H9 (cell line): ENCODE results near the gene PLXNB3. TPM values are rescaled to one million over a fixed set of nuclear protein-coding genes. Genes with fewer than 3 reads are reported as not detected.

Source experiments
- DNase-seq: peaks from one replicate; pipeline ENCODE4 v3.0.0-alpha.2; 2017
- H2AFZ ChIP-seq: one replicate; pipeline ENCODE4 v1.6.1; 2013; ENCODE audit warnings: mild to moderate bottlenecking, low read length, control low read depth, moderate library complexity
- H2AK5ac ChIP-seq: 2 replicates; pipeline ENCODE4 v1.6.1; 2013; ENCODE audit warnings: low read length, control low read depth, mixed read lengths; ENCODE audit not compliant: insufficient read length
- H2BK120ac ChIP-seq: one replicate; pipeline ENCODE4 v1.6.1; 2013; ENCODE audit warnings: low read depth, mild to moderate bottlenecking, low read length, control low read depth, inconsistent platforms; ENCODE audit not compliant: poor library complexity, severe bottlenecking
- H2BK12ac ChIP-seq: 2 replicates; pipeline ENCODE4 v1.6.1; 2013; ENCODE audit warnings: low read length, control low read depth, mixed read lengths, low read depth; ENCODE audit not compliant: insufficient read length
- H2BK15ac ChIP-seq: 2 replicates; pipeline ENCODE4 v1.6.1; 2013; ENCODE audit warnings: low read depth, low read length, control low read depth
- H2BK20ac ChIP-seq: one replicate; pipeline ENCODE4 v1.6.1; 2013; ENCODE audit warnings: low read depth, mild to moderate bottlenecking, low read length, control low read depth, inconsistent platforms; ENCODE audit not compliant: poor library complexity, severe bottlenecking
- H2BK5ac ChIP-seq: 2 replicates; pipeline ENCODE4 v1.6.1; 2013; ENCODE audit warnings: low read length, control low read depth, mixed read lengths; ENCODE audit not compliant: insufficient read length
- H3K14ac ChIP-seq: 2 replicates; pipeline ENCODE4 v1.6.1; 2013; ENCODE audit warnings: low read length, control low read depth; ENCODE audit not compliant: insufficient read depth
- H3K18ac ChIP-seq: 2 replicates; pipeline ENCODE4 v1.6.1; 2013; ENCODE audit warnings: low read depth, mild to moderate bottlenecking, mixed read lengths, low read length, control low read depth; ENCODE audit not compliant: insufficient read length
- H3K23ac ChIP-seq: 2 replicates; pipeline ENCODE4 v1.6.1; 2013; ENCODE audit warnings: low read length, control low read depth, mixed read lengths, low read depth; ENCODE audit not compliant: insufficient read length
- H3K23me2 ChIP-seq: 2 replicates; pipeline ENCODE4 v1.6.1; 2013; ENCODE audit warnings: low read depth, mild to moderate bottlenecking, mixed read lengths, low read length, control low read depth; ENCODE audit not compliant: insufficient read length, poor library complexity, severe bottlenecking
- H3K27ac ChIP-seq: 2 replicates; pipeline ENCODE4 v1.5.1; 2013; ENCODE audit warnings: low read length, control low read depth, mixed read lengths, low read depth; ENCODE audit not compliant: insufficient read length
- H3K27me3 ChIP-seq: 2 replicates; pipeline ENCODE4 v1.6.1; 2013; ENCODE audit warnings: low read length, control low read depth, inconsistent platforms; ENCODE audit not compliant: insufficient read depth
- H3K4ac ChIP-seq: 2 replicates; pipeline ENCODE4 v1.6.1; 2013; ENCODE audit warnings: low read depth, mild to moderate bottlenecking, control low read depth, inconsistent platforms, low read length, moderate library complexity
- H3K4me1 ChIP-seq: 2 replicates; pipeline ENCODE4 v1.6.1; 2013; ENCODE audit warnings: low read length, control low read depth, inconsistent platforms; ENCODE audit not compliant: insufficient read depth
- H3K4me2 ChIP-seq: 2 replicates; pipeline ENCODE4 v1.6.1; 2013; ENCODE audit warnings: low read length, control low read depth, mixed read lengths; ENCODE audit not compliant: insufficient read length, insufficient read depth
- H3K56ac ChIP-seq: 2 replicates; pipeline ENCODE4 v1.6.1; 2013; ENCODE audit warnings: low read depth, mild to moderate bottlenecking, mixed read lengths, low read length, control low read depth; ENCODE audit not compliant: insufficient read length
- H3K79me1 ChIP-seq: 2 replicates; pipeline ENCODE4 v1.6.1; 2013; ENCODE audit warnings: low read depth, mild to moderate bottlenecking, moderate library complexity, low read length, control low read depth, inconsistent platforms; ENCODE audit not compliant: insufficient read depth, poor library complexity, severe bottlenecking
- H3K79me2 ChIP-seq: 2 replicates; pipeline ENCODE4 v1.6.1; 2013; ENCODE audit warnings: low read length, control low read depth, inconsistent platforms; ENCODE audit not compliant: insufficient read depth
- H3K9ac ChIP-seq: 2 replicates; pipeline ENCODE4 v1.6.1; 2013; ENCODE audit warnings: low read length, control low read depth, mixed read lengths; ENCODE audit not compliant: insufficient read length; ENCODE audit errors: extremely low read depth
- H3K9me3 ChIP-seq: one replicate; pipeline ENCODE4 v1.6.1; 2013; ENCODE audit warnings: low read depth, low read length, inconsistent platforms; ENCODE audit not compliant: control insufficient read depth
- H3T11ph ChIP-seq: one replicate; pipeline ENCODE4 v1.6.1; 2013; ENCODE audit warnings: mild to moderate bottlenecking, low read length, control low read depth, inconsistent platforms
- H4K20me1 ChIP-seq: one replicate; pipeline ENCODE4 v1.6.1; 2013; ENCODE audit not compliant: control insufficient read depth, insufficient read length, insufficient read depth
- H4K5ac ChIP-seq: 2 replicates; pipeline ENCODE4 v1.6.1; 2013; ENCODE audit warnings: low read depth, mild to moderate bottlenecking, mixed read lengths, low read length, control low read depth; ENCODE audit not compliant: insufficient read length
- H4K8ac ChIP-seq: replicated peaks from 2 replicates; pipeline ENCODE4 v1.6.1; 2013; ENCODE audit warnings: low read length, control low read depth, mixed read lengths, low read depth; ENCODE audit not compliant: insufficient read length
- H4K91ac ChIP-seq: 2 replicates; pipeline ENCODE4 v1.6.1; 2013; ENCODE audit warnings: low read depth, mild to moderate bottlenecking, moderate library complexity, mixed read lengths, low read length, control low read depth; ENCODE audit not compliant: insufficient read length
- H3K27ac Mint-ChIP-seq, 3 experiments: 2 replicates in 2 of 3; 3 replicates in 1 of 3; pipeline ENCODE4 v1.8.0; 2020 to 2021; ENCODE audit warnings: mixed read lengths in 3 of 3, mild to moderate bottlenecking in 1 of 3, moderate library complexity in 1 of 3
- H3K27me3 Mint-ChIP-seq: 2 replicates; pipeline ENCODE4 v1.8.0; 2021; ENCODE audit warnings: low read depth, mild to moderate bottlenecking, moderate library complexity, mixed read lengths
- H3K36me3 Mint-ChIP-seq, 3 experiments: 2 replicates in 2 of 3; 3 replicates in 1 of 3; pipeline ENCODE4 v1.8.0; 2020 to 2021; ENCODE audit warnings: low read depth in 3 of 3, mixed read lengths in 3 of 3; ENCODE audit not compliant: insufficient read depth in 1 of 3
- H3K4me1 Mint-ChIP-seq, 2 experiments: 2 replicates each; pipeline ENCODE4 v1.8.0; 2020; ENCODE audit warnings: mixed read lengths in 2 of 2
- H3K4me3 Mint-ChIP-seq, 2 experiments: 2 replicates in 1 of 2; 3 replicates in 1 of 2; pipeline ENCODE4 v1.8.0; 2020 to 2021; ENCODE audit warnings: mild to moderate bottlenecking in 2 of 2, mixed read lengths in 2 of 2, moderate library complexity in 1 of 2
- H3K9me3 Mint-ChIP-seq, 2 experiments: 2 replicates in 1 of 2; 3 replicates in 1 of 2; pipeline ENCODE4 v1.8.0; 2020; ENCODE audit warnings: mild to moderate bottlenecking in 2 of 2, mixed read lengths in 2 of 2, moderate library complexity in 1 of 2
- WGBS: extraction: QIAGEN DNeasy Blood & Tissue Kit; methylation state at CpG from one replicate; pipeline ENCODE4 v1.1.7; 2013; ENCODE audit warnings: missing lambda C conversion rate, low lambda C conversion rate, mixed read lengths; ENCODE audit not compliant: insufficient read length; ENCODE audit errors: extremely low coverage; 5-methylcytosine and 5-hydroxymethylcytosine counted together
- total RNA-seq: library from RNA; stranded (reverse); gene quantifications from 2 replicates; pipeline ENCODE4 v1.2.1, GENCODE V29; 2021
- TF ChIP-seq, protein P1 (sequence below): fragments of 200-600 bp; sonication (generic); conservative IDR thresholded peaks from 3 replicates; pipeline ENCODE4 v1.8.0; 2021; ENCODE audit warnings: antibody characterized with exemption, mild to moderate bottlenecking

PLXNB3 gene
- total RNA-seq, 1 experiment from 2014 or later = 1.9 TPM

DNA sequence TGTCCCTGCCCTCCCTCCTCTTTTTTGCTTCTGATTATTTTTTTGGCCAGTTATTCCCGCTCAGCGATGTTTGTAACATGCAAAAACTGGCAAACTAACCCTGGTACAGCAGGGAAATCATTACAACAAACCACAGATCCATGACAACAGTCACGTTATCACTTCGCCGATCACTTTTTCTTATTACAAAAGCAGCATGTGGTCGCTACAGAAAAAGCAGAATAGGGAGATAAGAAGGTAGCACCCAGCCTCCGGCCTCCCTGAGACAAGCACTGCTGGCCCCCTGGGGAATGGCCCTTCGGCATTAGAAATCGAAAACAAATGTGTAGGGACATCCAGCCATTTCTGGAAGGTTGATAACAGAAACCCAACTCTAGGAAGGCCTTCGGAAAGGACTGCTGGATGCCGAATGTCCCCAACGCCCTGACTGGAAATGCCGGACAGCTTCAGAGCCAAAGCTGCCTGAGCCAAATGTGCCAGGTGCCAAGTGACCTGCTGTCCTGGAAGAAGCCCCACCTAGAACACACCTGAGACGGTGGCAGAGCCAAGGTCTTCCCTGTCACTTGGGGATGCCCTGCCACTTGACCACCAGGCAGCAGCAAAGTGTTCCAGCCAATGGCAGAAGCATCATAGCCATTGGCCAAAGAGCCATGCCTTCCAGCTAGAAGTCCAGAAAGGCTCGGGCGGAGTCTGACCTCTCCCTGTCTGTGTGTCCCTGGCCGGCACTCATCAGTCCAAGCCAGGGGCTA lies 27.2 kb downstream of the PLXNB3 start:
- no peak overlapping the region for H3K9ac ChIP-seq
- H3K23ac ChIP-seq = no peak overlapping the region
- Mint-ChIP-seq H3K27ac (no peak overlapping the region), H3K4me1 (peaks cover 7 to 9% of the 10 kb centered on the region in 2 experiments; a peak in 3 of 4 replicates), H3K27me3 (no peaks in the 10 kb centered on the region; the same call in 1 of the 2 replicates), H3K9me3 (peaks cover 57 to 74% of the 10 kb centered on the region in 2 experiments), H3K36me3 (peaks cover 28 to 42% (median 32%) of the 10 kb centered on the region in 3 experiments), H3K4me3 (no peak overlapping the region)
- no peak overlapping the region for H4K91ac ChIP-seq
- no peak overlapping the region for H2BK15ac ChIP-seq
- TF ChIP-seq, protein P1, sequence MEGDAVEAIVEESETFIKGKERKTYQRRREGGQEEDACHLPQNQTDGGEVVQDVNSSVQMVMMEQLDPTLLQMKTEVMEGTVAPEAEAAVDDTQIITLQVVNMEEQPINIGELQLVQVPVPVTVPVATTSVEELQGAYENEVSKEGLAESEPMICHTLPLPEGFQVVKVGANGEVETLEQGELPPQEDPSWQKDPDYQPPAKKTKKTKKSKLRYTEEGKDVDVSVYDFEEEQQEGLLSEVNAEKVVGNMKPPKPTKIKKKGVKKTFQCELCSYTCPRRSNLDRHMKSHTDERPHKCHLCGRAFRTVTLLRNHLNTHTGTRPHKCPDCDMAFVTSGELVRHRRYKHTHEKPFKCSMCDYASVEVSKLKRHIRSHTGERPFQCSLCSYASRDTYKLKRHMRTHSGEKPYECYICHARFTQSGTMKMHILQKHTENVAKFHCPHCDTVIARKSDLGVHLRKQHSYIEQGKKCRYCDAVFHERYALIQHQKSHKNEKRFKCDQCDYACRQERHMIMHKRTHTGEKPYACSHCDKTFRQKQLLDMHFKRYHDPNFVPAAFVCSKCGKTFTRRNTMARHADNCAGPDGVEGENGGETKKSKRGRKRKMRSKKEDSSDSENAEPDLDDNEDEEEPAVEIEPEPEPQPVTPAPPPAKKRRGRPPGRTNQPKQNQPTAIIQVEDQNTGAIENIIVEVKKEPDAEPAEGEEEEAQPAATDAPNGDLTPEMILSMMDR = no peak
- no peak overlapping the region for H2AK5ac ChIP-seq
- peaks cover 4% of the 10 kb centered on the region for H3K23me2 ChIP-seq
- H2BK120ac ChIP-seq = no peak overlapping the region
- H3K9me3 ChIP-seq = peaks cover 33% of the 10 kb centered on the region
- no peak overlapping the region for H3T11ph ChIP-seq
- no peak overlapping the region for H4K8ac ChIP-seq
- no peaks in the 10 kb centered on the region for H3K79me1 ChIP-seq
- no peaks in the 10 kb centered on the region for H3K27me3 ChIP-seq
- no peak overlapping the region for H2BK12ac ChIP-seq
- DNase-seq = no peak
- no peak overlapping the region for H2BK5ac ChIP-seq
- H3K56ac ChIP-seq = no peak overlapping the region
- no peaks in the 10 kb centered on the region for H3K4me1 ChIP-seq
- H3K14ac ChIP-seq = no peak overlapping the region
- no peak overlapping the region for H3K27ac ChIP-seq
- H3K79me2 ChIP-seq = peaks cover 4% of the 10 kb centered on the region; the same call in 1 of the 2 replicates
- H2AFZ ChIP-seq = no peak overlapping the region
- H3K4ac ChIP-seq = no peak overlapping the region
- no peak overlapping the region for H4K5ac ChIP-seq
- WGBS = no CpG with 5 or more reads among the region's 17 CpGs
- H4K20me1 ChIP-seq = no peaks in the 10 kb centered on the region
- H3K4me2 ChIP-seq = no peak overlapping the region
- H2BK20ac ChIP-seq = no peak overlapping the region
- no peak overlapping the region for H3K18ac ChIP-seq
